Activated CD8-positive, alpha-beta T cell treated with anti-CD3 and anti-CD28 coated beads, Interleukin-2, amount 10 ng/mL, durations not matched to agents 7 days and 5 days (primary cell): ENCODE data around the gene GNS. TPM values are rescaled to one million over a fixed set of nuclear protein-coding genes. Genes with fewer than 3 reads are reported as not detected.

Source experiments
- ATAC-seq: fragments of 150-1000 bp; cut with Tn5 transposase; one replicate; pipeline ENCODE4 v1.10.0; 2021; ENCODE audit warnings: moderate library complexity
- CTCF ChIA-PET: fragments of 350-600 bp; sonication (Branson Sonifier 250); formaldehyde crosslinking; loops from one replicate; lab custom pipeline; 2021; ENCODE audit warnings: antibody characterized with exemption; lab: Charles Lee
- POLR2A ChIA-PET: fragments of 350-600 bp; sonication (Branson Sonifier 250); formaldehyde crosslinking; loops from one replicate; lab custom pipeline; 2021; ENCODE audit warnings: antibody characterized with exemption; lab: Charles Lee
- DNase-seq: peaks from one replicate; pipeline ENCODE4 v3.0.0-alpha.2; 2020
- H3K27ac Mint-ChIP-seq: one replicate; pipeline ENCODE4 v1.8.0; 2021; ENCODE audit warnings: mild to moderate bottlenecking, mixed read lengths
- H3K27me3 Mint-ChIP-seq: one replicate; pipeline ENCODE4 v1.8.0; 2021; ENCODE audit warnings: low read depth, mixed read lengths
- H3K36me3 Mint-ChIP-seq: one replicate; pipeline ENCODE4 v1.8.0; 2021; ENCODE audit warnings: low read depth, mixed read lengths
- H3K4me1 Mint-ChIP-seq: one replicate; pipeline ENCODE4 v1.8.0; 2021; ENCODE audit warnings: low read depth, mixed read lengths
- H3K4me3 Mint-ChIP-seq: one replicate; pipeline ENCODE4 v1.8.0; 2021; ENCODE audit warnings: mild to moderate bottlenecking, mixed read lengths
- H3K9me3 Mint-ChIP-seq: one replicate; pipeline ENCODE4 v1.8.0; 2022; ENCODE audit warnings: mixed read lengths; ENCODE audit not compliant: insufficient read depth
- total RNA-seq, 2 experiments: library from RNA; stranded (reverse); gene quantifications; one replicate each; pipeline ENCODE4 v1.2.3, GENCODE V29; 2021

The GNS gene
- total RNA-seq, 2 experiments from 2014 or later = 22.1 to 23.2 TPM

- Mint-ChIP-seq H3K4me3 (peak overlapping the region; percentile 50), H3K27ac (peak overlapping the region; percentile 79), H3K9me3 (no peaks in the 10 kb centered on the region), H3K36me3 (peaks cover 63% of the 10 kb centered on the region), H3K4me1 (peaks cover 90% of the 10 kb centered on the region), H3K27me3 (no peaks in the 10 kb centered on the region)
- DNase-seq = no peak
- POLR2A ChIA-PET = interaction anchor here (0.9 to 8.8 kb wide), 3 partner anchors 10 to 73 kb away, joined by 3 to 71 read pairs (median 3); no protein-coding TSS in a partner anchor
- CTCF ChIA-PET = interaction anchor here (1.4 to 15.4 kb wide), 7 partner anchors 11 to 134 kb away, joined by 3 to 112 read pairs (median 6); partner anchors contain the start of gene RASSF3
- ATAC-seq = no peak
Measured at GRCh38 chr12:64683816-64684543, 75.2 kb downstream of the GNS start.

- ATAC-seq (no peak), DNase-seq (no peak)
- no peak overlapping the region for H3K4me3 Mint-ChIP-seq
- CTCF ChIA-PET = interaction anchor here (1.4 to 15.4 kb wide), 7 partner anchors 10 to 133 kb away, joined by 3 to 112 read pairs (median 6); partner anchors contain the start of gene RASSF3
- H3K27me3 Mint-ChIP-seq = no peaks in the 10 kb centered on the region
- peaks cover 54% of the 10 kb centered on the region for H3K36me3 Mint-ChIP-seq
- POLR2A ChIA-PET = interaction anchor here (1.1 to 8.8 kb wide), 2 partner anchors 9 to 13 kb away, joined by 3 to 71 read pairs; no protein-coding TSS in a partner anchor
- H3K27ac Mint-ChIP-seq = no peak overlapping the region
- H3K9me3 Mint-ChIP-seq = no peaks in the 10 kb centered on the region
- peaks cover 90% of the 10 kb centered on the region for H3K4me1 Mint-ChIP-seq
Measured at GRCh38 chr12:64682572-64683277, 76.5 kb downstream of the GNS start.

GRCh38 chr12:64681200-64682052, 77.8 kb downstream of the GNS start:
- ChIA-PET POLR2A (interaction anchor here (0.6 to 8.8 kb wide), 5 partner anchors 8 to 72 kb away, joined by 3 to 71 read pairs (median 4); partner anchors contain the start of gene RASSF3), CTCF (interaction anchor here (1.6 to 15.4 kb wide), 4 partner anchors 13 to 132 kb away, joined by 5 to 112 read pairs (median 38); no protein-coding TSS in a partner anchor)
- Mint-ChIP-seq H3K4me1 (peaks cover 94% of the 10 kb centered on the region), H3K9me3 (no peaks in the 10 kb centered on the region), H3K27me3 (no peaks in the 10 kb centered on the region), H3K27ac (peak overlapping the region; percentile 88), H3K36me3 (peaks cover 46% of the 10 kb centered on the region), H3K4me3 (no peak overlapping the region)
- DNase-seq (no peak), ATAC-seq (peak; percentile 7)

DNA sequence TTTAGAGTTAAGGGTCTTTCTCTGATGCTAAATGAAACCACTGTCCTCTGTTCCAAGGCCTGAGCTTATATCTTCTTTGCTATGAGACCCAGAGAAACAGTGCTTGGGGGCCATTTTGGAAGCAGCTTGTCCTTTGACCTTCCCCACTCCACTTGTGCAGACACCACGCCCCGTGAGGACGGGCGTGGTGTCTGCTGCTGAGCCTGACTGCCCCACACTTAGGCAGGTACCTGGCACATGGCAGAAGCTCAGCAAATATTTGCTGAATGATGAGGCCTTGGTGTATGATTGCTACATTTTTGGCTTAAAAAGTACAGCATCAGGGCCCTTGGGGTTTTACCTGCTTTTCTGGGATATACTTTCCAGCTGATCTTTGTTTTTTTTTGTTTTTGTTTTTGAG, 79.0 kb downstream of the GNS start:
- POLR2A ChIA-PET = interaction anchor here (0.5 to 8.8 kb wide), 6 partner anchors 10 to 73 kb away, joined by 3 to 71 read pairs (median 4); partner anchors contain the start of gene RASSF3
- DNase-seq = no peak
- H3K4me1 Mint-ChIP-seq = peaks cover 92% of the 10 kb centered on the region

GRCh38 chr12:64679487-64680001, 79.7 kb downstream of the GNS start:
- peaks cover 37% of the 10 kb centered on the region for H3K36me3 Mint-ChIP-seq
- ChIA-PET POLR2A (interaction anchor here (1.2 to 8.8 kb wide), 4 partner anchors 10 to 72 kb away, joined by 3 to 71 read pairs (median 14); partner anchors contain the start of gene RASSF3), CTCF (interaction anchor here (1.2 to 15.4 kb wide), 5 partner anchors 10 to 130 kb away, joined by 6 to 112 read pairs (median 11); no protein-coding TSS in a partner anchor)
- peaks cover 90% of the 10 kb centered on the region for H3K4me1 Mint-ChIP-seq
- ATAC-seq (peak; percentile 74), DNase-seq (peak; percentile 69)
- H3K4me3 Mint-ChIP-seq = peak overlapping the region; percentile 60
- no peaks in the 10 kb centered on the region for H3K27me3 Mint-ChIP-seq
- H3K27ac Mint-ChIP-seq = peak overlapping the region; percentile 88
- H3K9me3 Mint-ChIP-seq = no peaks in the 10 kb centered on the region

More for the DNA sequence above, 79.0 kb downstream of the GNS start:
- Mint-ChIP-seq H3K9me3 (no peaks in the 10 kb centered on the region), H3K4me3 (peak overlapping the region; percentile 60), H3K36me3 (peaks cover 41% of the 10 kb centered on the region), H3K27me3 (no peaks in the 10 kb centered on the region), H3K27ac (peak overlapping the region; percentile 88)
- CTCF ChIA-PET = interaction anchor here (1.2 to 15.4 kb wide), 5 partner anchors 9 to 131 kb away, joined by 5 to 112 read pairs (median 11); no protein-coding TSS in a partner anchor
- no peak for ATAC-seq

- POLR2A ChIA-PET = interaction anchor here (1.0 to 8.8 kb wide), 4 partner anchors 9 to 69 kb away, joined by 3 to 71 read pairs (median 14); partner anchors contain the start of gene RASSF3
- Mint-ChIP-seq H3K4me3 (no peak overlapping the region), H3K4me1 (peaks cover 90% of the 10 kb centered on the region), H3K9me3 (no peaks in the 10 kb centered on the region), H3K36me3 (peaks cover 34% of the 10 kb centered on the region), H3K27me3 (no peaks in the 10 kb centered on the region), H3K27ac (peak overlapping the region; percentile 88)
- ATAC-seq = no peak
- peak; percentile 41 for DNase-seq
- CTCF ChIA-PET = interaction anchor here (1.0 to 15.4 kb wide), 7 partner anchors 9 to 70 kb away, joined by 3 to 112 read pairs (median 10); no protein-coding TSS in a partner anchor
Measured at GRCh38 chr12:64678835-64679234, 80.4 kb downstream of the GNS start.

DNA sequence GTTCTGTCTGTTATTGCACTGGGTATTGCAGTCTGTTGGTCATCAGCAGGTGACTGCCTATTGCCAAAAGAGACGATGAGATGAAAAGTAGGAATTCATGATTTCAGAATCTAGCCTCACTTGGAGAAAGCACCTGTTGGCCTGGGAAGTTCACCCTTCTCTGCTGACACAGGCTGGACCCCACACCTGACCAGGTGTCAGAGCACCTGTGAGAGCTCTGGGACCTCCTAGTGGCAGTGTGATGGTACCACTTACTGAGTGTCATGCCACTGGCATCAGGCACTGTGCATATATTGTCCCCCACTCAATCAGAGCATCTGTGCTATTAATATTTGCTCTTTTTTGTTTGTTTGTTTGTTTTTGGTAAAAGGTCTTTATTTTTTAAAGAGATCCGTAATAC, 81.0 kb downstream of the GNS start:
- Mint-ChIP-seq H3K4me1 (peaks cover 90% of the 10 kb centered on the region), H3K27me3 (no peaks in the 10 kb centered on the region), H3K36me3 (peaks cover 34% of the 10 kb centered on the region), H3K4me3 (no peak overlapping the region), H3K27ac (peak overlapping the region; percentile 88), H3K9me3 (no peaks in the 10 kb centered on the region)
- ChIA-PET CTCF (interaction anchor here (1.0 to 15.4 kb wide), 8 partner anchors 9 to 69 kb away, joined by 3 to 112 read pairs (median 8); no protein-coding TSS in a partner anchor), POLR2A (interaction anchor here (0.6 to 8.8 kb wide), 5 partner anchors 9 to 68 kb away, joined by 3 to 71 read pairs (median 3); partner anchors contain the start of gene RASSF3)
- DNase-seq (no peak), ATAC-seq (no peak)

- ATAC-seq = no peak
- Mint-ChIP-seq H3K27ac (peak overlapping the region; percentile 81), H3K36me3 (peaks cover 27% of the 10 kb centered on the region), H3K27me3 (no peaks in the 10 kb centered on the region), H3K4me3 (peak overlapping the region; percentile 38), H3K9me3 (no peaks in the 10 kb centered on the region), H3K4me1 (peaks cover 90% of the 10 kb centered on the region)
- CTCF ChIA-PET = interaction anchor here (1.5 to 15.4 kb wide), 3 partner anchors 7 to 20 kb away, joined by 3 to 112 read pairs (median 54); no protein-coding TSS in a partner anchor
- DNase-seq = no peak
- POLR2A ChIA-PET = no interaction called here
Measured at GRCh38 chr12:64675795-64676194, 83.4 kb downstream of the GNS start.

- Mint-ChIP-seq H3K4me3 (peak overlapping the region; percentile 54), H3K27ac (peak overlapping the region; percentile 86), H3K36me3 (peaks cover 27% of the 10 kb centered on the region), H3K9me3 (no peaks in the 10 kb centered on the region), H3K27me3 (no peaks in the 10 kb centered on the region), H3K4me1 (peaks cover 89% of the 10 kb centered on the region)
- ChIA-PET CTCF (interaction anchor here (1.0 to 2.1 kb wide), 5 partner anchors 9 to 125 kb away, joined by 3 to 8 read pairs (median 5); no protein-coding TSS in a partner anchor), POLR2A (interaction anchor here (0.9 kb wide), 1 partner anchor 13 kb away, joined by 3 read pairs; no protein-coding TSS in a partner anchor)
- DNase-seq (peak; percentile 77), ATAC-seq (peak; percentile 53)
Measured at GRCh38 chr12:64674367-64674922, 84.8 kb downstream of the GNS start.
